Psoas muscle (tissue), 8 donors: ENCODE results near the gene NUP42. TPM values are rescaled to one million over a fixed set of nuclear protein-coding genes. Genes with fewer than 3 reads are reported as not detected.

ENCODE experiments used
- ATAC-seq, 4 donors: fragments of 200-7000 bp; cut with Tn5 transposase; one replicate each; pipeline ENCODE4 v1.9.1; 2020; ENCODE audit warnings: moderate library complexity in 3 of 4, mild to moderate bottlenecking in 2 of 4
- DNase-seq, 2 donors: peaks; one replicate each; pipeline ENCODE4 v3.0.0-alpha.2; 2020
- H3K27ac ChIP-seq: fragments of 200-600 bp; one replicate; pipeline ENCODE4 v1.8.0; 2022
- H3K27me3 ChIP-seq, 3 donors: fragments of 200-600 bp in 1 of 3; one replicate each; pipeline versions ENCODE4 v1.6.1 to v1.8.0; 2013 to 2022; ENCODE audit warnings: low read length in 2 of 3, mild to moderate bottlenecking in 2 of 3, moderate library complexity in 1 of 3; ENCODE audit not compliant: insufficient read depth in 3 of 3
- H3K36me3 ChIP-seq, 2 donors: fragments of 200-600 bp in 1 of 2; one replicate each; pipeline versions ENCODE4 v1.6.1 to v1.8.0; 2013 to 2022; ENCODE audit warnings: low read depth in 1 of 2, mild to moderate bottlenecking in 1 of 2, moderate library complexity in 1 of 2; ENCODE audit not compliant: insufficient read depth in 1 of 2
- H3K4me1 ChIP-seq: fragments of 200-600 bp; one replicate; pipeline ENCODE4 v1.8.0; 2022
- H3K4me3 ChIP-seq: fragments of 200-600 bp; one replicate; pipeline ENCODE4 v1.8.0; 2022; ENCODE audit warnings: mild to moderate bottlenecking
- H3K9me3 ChIP-seq: fragments of 200-600 bp; one replicate; pipeline ENCODE4 v1.8.0; 2022
- CTCF ChIP-seq: fragments of 200-600 bp; IDR thresholded peaks from one replicate; pipeline ENCODE4 v1.8.0; 2022; ENCODE audit warnings: antibody characterized with exemption
- WGBS, 3 donors: extraction: QIAGEN DNeasy Blood & Tissue Kit; methylation state at CpG; one replicate each; pipeline versions ENCODE4 v1.1.6 to v1.1.7; 2013; 5-methylcytosine and 5-hydroxymethylcytosine counted together
- intact Hi-C, 2 donors: fragments of 100-400 bp; cut with DNase I; formaldehyde crosslinking; loops; one replicate each; pipeline versions ENCODE4 v1.11.0 to v1.14.2; 2022
- long read RNA-seq, 2 donors: library from polyadenylated mRNA; unstranded; transcript quantifications; one replicate each; pipeline ENCODE4 v2.0.0, GENCODE V29; 2021
- polyA plus RNA-seq, 3 donors: library from polyadenylated mRNA; stranded (reverse); fragments of 200-250 nt; gene quantifications; one replicate each; pipeline ENCODE4 v1.2.3, GENCODE V29; 2013
- total RNA-seq, 4 donors: library from RNA; stranded (reverse); fragmentation: NEBNext Ultra II Directional in 2 of 4; extraction: Animal tissue kit (Norgen Biotek cat#: 25700) in 2 of 4; gene quantifications; one replicate each; pipeline versions ENCODE4 v1.2.1 to v1.2.4, GENCODE V29; 2021 to 2023
- donor health status: healthy with polysubstance abuse.
- donor health status: DM: no; HTN: no; CAD: no; lungs with moderate emphysema.
- donor health status: Bipolar disorder and iron deficiency.
- donor health status: healthy.
- donor health status: DM: yes; HTN: yes; CAD: no.
- donor health status: DM: no; HTN: no; CAD: no.
- donor health status: DM: no; HTN: no; CAD: no.
- donor health status: DM: yes; HTN: yes; CAD: no.

NUP42 gene
- total RNA-seq (10 to 100 TPM; 13.9 to 18.3 (median 16.2) TPM), polyA plus RNA-seq (10 to 100 TPM; 12.8 to 17.4 (median 16.6) TPM)
- long read RNA-seq, donor 1, transcript NUPL2-201 (7 exons, 1,795 nt): major isoform, 6 of 8 reads
- long read RNA-seq, donor 1, partial matches to known transcripts: 0 of 8 reads
- long read RNA-seq, donor 1, other reads (novel, unspliced or antisense): 2 of 8 reads
- long read RNA-seq, donor 2, partial matches to known transcripts: 1 of 7 reads
- long read RNA-seq, donor 2, other reads (novel, unspliced or antisense): 2 of 7 reads

- Histone ChIP-seq H3K4me1 (peaks cover 20% of the 10 kb centered on the region), H3K27ac (peak within 1 kb of the TSS; percentile 98), H3K36me3 (peaks cover 0 to 17% of the 10 kb centered on the region in 2 donors), H3K9me3 (no peaks in the 10 kb centered on the region), H3K27me3 (no peaks in the 10 kb centered on the region), H3K4me3 (peak within 1 kb of the TSS; percentile 93)
- DNase-seq (peak; percentile 95 to 97), ATAC-seq (peak; percentile 98 to 99 (median 98))
- TF ChIP-seq CTCF: no peak
- intact Hi-C loops: loop anchor here (1.0 to 2.0 kb wide), 2 partner anchors 77 kb away; partner anchors contain the start of gene KLHL7 (in 2 of the 2)
- WGBS, 3 donors: 0% methylated on average over 59 to 63 of the region's 63 CpGs
These were observed at the start of gene NUP42 for GRCh38 chr7:23181684-23182553. Gene NUP42 (plus strand): TSS chr7:23182048. CDS start chr7:23182086, 38 bp downstream.

- no peaks in the 10 kb centered on the region for H3K27me3 ChIP-seq
- no peaks in the 10 kb centered on the region for H3K9me3 ChIP-seq
- no peak overlapping the region for H3K27ac ChIP-seq
- no peaks in the 10 kb centered on the region for H3K4me1 ChIP-seq
- ATAC-seq (no peak), DNase-seq (no peak)
- no peak for TF ChIP-seq CTCF
- peaks cover 0 to 10% of the 10 kb centered on the region in 2 donors for H3K36me3 ChIP-seq
- H3K4me3 ChIP-seq: no peak overlapping the region
- intact Hi-C loops: no loop called here
These were observed 48.1 kb upstream of the NUP42 start for GRCh38 chr7:23133797-23134196.

- intact Hi-C loops: no loop called here
- Histone ChIP-seq H3K36me3 (peaks cover 0 to 4% of the 10 kb centered on the region in 2 donors), H3K27me3 (no peaks in the 10 kb centered on the region), H3K9me3 (no peaks in the 10 kb centered on the region), H3K4me3 (no peak overlapping the region), H3K27ac (no peak overlapping the region), H3K4me1 (no peaks in the 10 kb centered on the region)
- no peak for ATAC-seq
- WGBS, 3 donors: 77 to 80% (median 78%) methylated on average over 1 of the region's 1 CpG
- TF ChIP-seq CTCF: no peak
- no peak for DNase-seq
These were observed 46.1 kb upstream of the NUP42 start for GRCh38 chr7:23135755-23136154.

GRCh38 chr7:23136216-23136615 is 45.6 kb upstream of the NUP42 start:
- H3K27me3 ChIP-seq: no peaks in the 10 kb centered on the region
- no peaks in the 10 kb centered on the region for H3K9me3 ChIP-seq
- WGBS, 3 donors: 84 to 89% (median 88%) methylated on average over 1 of the region's 1 CpG
- no peaks in the 10 kb centered on the region for H3K4me1 ChIP-seq
- no peak for DNase-seq
- intact Hi-C loops: no loop called here
- no peak for TF ChIP-seq CTCF
- H3K27ac ChIP-seq: no peak overlapping the region
- H3K4me3 ChIP-seq: no peak overlapping the region
- ATAC-seq: no peak
- peaks cover 0 to 8% of the 10 kb centered on the region in 2 donors for H3K36me3 ChIP-seq
